ENCODE results near the gene LSS.
"Not testable (repeated sequence)": the region's sequence is repeated elsewhere in the genome, so short reads cannot be mapped to it uniquely, and the experiment has no call there.

LSS gene

DNA sequence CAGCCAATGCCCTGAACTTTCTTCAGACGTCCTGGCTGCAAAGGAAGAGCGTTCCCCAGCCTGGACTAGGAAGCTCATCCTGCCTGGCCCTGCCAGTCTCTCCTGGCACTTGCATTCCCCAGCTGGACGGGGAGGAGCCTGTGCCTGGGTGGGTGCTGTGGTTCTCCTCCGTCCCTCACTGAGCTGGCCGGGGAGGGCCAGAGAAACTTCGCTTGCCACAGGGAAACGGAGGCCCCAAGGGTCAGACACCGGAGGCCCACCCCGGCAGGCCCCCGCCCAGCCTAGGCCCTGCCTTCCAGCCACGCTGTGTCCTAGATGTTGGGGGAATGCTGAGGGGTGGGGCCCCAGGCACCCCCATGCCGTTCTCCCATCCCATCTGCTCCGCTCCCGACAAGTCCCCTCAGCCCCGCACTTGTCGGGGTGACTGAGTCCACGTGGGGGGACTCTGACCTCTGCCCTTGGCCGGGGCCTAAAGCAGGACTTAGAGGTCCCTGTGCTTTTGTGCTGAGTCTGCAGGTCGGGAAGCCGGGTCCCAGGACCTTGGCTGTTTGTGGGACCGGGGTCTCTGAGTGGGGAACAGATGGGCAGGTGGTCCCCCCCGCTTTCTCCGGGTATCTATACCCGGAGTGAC, 78.0 kb downstream of the LSS start:
- H3K4me1 Mint-ChIP-seq = no peaks in the 10 kb centered on the region
- CTCF ChIA-PET = no interaction called here
- no peak overlapping the region for H3K27ac Mint-ChIP-seq
- H3K27me3 Mint-ChIP-seq = no peaks in the 10 kb centered on the region
- no peaks in the 10 kb centered on the region for H3K9me3 Mint-ChIP-seq
- H3K36me3 Mint-ChIP-seq = no peaks in the 10 kb centered on the region
- peak; percentile 10 for DNase-seq
- no peak overlapping the region for H3K4me3 Mint-ChIP-seq

DNA sequence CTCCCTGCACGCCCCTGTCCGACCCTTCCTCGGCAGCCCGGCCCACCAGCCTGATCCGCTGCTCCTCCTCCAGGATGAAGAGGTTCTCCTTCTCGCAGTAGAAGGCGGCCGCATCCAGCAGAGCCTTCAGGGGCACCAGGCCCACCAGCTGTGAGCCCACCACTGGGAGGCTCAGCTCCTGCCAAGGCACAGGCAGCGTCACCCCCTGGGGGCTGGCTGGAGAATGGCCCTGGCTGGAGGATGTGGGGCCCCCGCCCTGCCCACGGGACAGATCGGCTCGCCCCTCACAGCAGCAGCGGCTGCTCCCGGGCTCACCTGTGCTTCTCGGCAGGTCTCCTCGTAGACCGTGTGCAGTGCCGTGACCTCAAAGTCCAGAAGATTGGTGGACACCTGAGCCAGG, 78.5 kb downstream of the LSS start:
- no peak overlapping the region for H3K27ac Mint-ChIP-seq
- H3K9me3 Mint-ChIP-seq = no peaks in the 10 kb centered on the region
- H3K4me1 Mint-ChIP-seq = no peaks in the 10 kb centered on the region
- CTCF ChIA-PET = no interaction called here
- no peaks in the 10 kb centered on the region for H3K27me3 Mint-ChIP-seq
- H3K36me3 Mint-ChIP-seq = no peaks in the 10 kb centered on the region
- H3K4me3 Mint-ChIP-seq = no peak overlapping the region
- no peak for DNase-seq

DNA sequence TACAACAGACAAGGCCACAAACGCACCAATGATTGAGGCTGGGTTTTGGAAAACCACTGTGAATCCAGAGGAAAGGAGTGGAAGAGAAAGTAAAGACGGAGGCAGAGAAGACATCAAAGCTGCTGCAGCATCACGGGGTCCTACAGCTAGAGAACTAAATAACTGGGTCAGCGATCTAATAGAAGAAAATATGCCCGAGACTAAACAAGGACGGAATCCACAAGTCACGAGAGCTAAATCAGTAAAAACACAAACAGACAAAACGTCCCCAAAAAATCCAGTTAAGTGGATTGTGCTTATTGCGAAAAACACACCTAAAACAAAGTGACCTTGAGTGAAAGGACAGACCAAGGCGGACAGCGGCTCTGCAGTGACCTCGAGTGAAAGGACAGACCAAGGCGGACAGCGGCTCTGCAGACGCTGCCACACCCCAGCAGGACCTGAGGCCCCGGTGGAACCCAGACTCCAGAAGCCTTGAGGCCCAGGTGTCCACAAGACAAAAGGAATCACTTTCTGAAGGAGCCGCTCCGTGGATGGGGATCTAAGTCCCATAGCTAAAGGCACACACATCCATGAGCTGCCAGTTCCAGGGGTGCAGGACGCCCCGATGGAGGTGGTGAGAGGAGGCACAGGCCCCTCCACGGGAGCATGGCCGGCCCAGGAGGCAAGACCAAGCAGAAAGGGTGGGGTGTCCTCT, 79.2 kb downstream of the LSS start:
- no peaks in the 10 kb centered on the region for H3K9me3 Mint-ChIP-seq
- no peak overlapping the region for H3K4me3 Mint-ChIP-seq
- H3K27me3 Mint-ChIP-seq = no peaks in the 10 kb centered on the region
- H3K27ac Mint-ChIP-seq = no peak overlapping the region
- no peak for DNase-seq
- CTCF ChIA-PET = no interaction called here
- H3K4me1 Mint-ChIP-seq = peaks cover 4% of the 10 kb centered on the region
- no peaks in the 10 kb centered on the region for H3K36me3 Mint-ChIP-seq

DNA sequence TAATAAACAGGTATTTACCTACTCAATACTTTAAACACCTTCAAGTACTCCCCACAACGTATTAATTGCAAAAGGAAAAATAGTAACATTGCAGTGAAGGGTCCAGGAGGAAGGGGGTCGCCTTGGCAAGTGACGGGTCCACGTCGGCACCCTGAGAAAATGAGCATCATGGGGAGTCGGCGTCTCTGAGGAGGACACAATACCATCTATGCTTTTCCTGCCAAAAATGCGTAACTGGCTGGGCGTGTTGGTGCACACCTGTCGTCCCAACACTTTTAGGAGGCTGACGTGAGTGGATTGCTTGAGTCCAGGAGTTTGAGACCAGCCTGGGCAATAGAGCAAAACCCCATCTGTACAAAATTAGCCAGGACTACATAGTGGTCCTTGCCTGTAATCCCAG, 80.5 kb downstream of the LSS start:
- H3K27me3 Mint-ChIP-seq = no peaks in the 10 kb centered on the region
- no peaks in the 10 kb centered on the region for H3K9me3 Mint-ChIP-seq
- no peak overlapping the region for H3K27ac Mint-ChIP-seq
- H3K4me1 Mint-ChIP-seq = peaks cover 11% of the 10 kb centered on the region
- CTCF ChIA-PET = interaction anchor here (0.6 kb wide), 2 partner anchors 54 to 186 kb away, joined by 3 read pairs; no protein-coding TSS in a partner anchor
- no peak overlapping the region for H3K4me3 Mint-ChIP-seq
- no peaks in the 10 kb centered on the region for H3K36me3 Mint-ChIP-seq
- DNase-seq = no peak

DNA sequence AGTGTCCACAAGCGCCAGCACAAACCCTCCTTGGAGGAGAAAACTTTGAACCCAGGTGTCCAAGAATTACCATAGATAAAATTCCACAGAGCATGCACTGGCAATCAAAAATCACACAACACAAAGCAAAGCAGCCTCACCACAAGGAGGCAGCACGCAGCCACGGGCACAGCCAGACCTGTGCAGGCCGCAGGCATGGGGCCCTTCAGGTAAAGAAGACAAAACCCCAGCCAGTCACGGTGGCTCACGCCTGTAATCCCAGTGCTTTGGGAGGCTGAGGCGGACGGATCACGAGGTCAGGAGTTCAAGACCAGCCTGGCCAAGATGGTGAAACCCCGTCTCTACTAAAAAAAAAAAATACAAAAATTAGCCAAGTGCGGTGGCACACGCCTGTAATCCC, 81.1 kb downstream of the LSS start:
- not testable (repeated sequence) for H3K9me3 Mint-ChIP-seq, H3K27me3 Mint-ChIP-seq, H3K4me3 Mint-ChIP-seq, H3K36me3 Mint-ChIP-seq, H3K27ac Mint-ChIP-seq
- peaks cover 11% of the 10 kb centered on the region for H3K4me1 Mint-ChIP-seq
- DNase-seq = peak; percentile 73
- CTCF ChIA-PET = interaction anchor here (0.6 kb wide), 2 partner anchors 74 to 153 kb away, joined by 3 read pairs; no protein-coding TSS in a partner anchor

DNA sequence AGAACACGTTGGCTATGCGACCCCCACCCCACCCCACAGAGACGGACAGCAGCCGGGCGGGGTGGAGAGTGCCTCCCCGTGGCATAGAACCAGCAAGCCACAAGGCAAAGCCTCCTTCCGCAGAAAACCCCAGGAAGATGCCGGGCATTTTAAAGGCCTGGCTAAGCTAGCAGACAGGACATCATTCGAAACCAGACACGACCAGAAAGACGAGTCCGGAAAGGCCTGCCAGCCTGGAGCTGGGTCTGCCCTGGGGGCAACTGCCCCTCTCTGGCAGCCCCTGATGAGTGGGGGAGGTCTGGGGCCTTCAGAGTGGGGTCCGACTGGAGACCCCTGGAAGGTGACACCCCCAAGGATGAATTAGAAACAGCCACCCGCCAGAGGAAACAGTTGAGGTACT, 81.7 kb downstream of the LSS start:
- Mint-ChIP-seq H3K4me3 (no peak overlapping the region), H3K4me1 (peaks cover 11% of the 10 kb centered on the region), H3K27ac (no peak overlapping the region), H3K36me3 (no peaks in the 10 kb centered on the region), H3K9me3 (no peaks in the 10 kb centered on the region), H3K27me3 (no peaks in the 10 kb centered on the region)
- CTCF ChIA-PET = interaction anchor here (0.6 to 0.9 kb wide), 2 partner anchors 9 to 154 kb away, joined by 3 read pairs; no protein-coding TSS in a partner anchor
- no peak for DNase-seq

DNA sequence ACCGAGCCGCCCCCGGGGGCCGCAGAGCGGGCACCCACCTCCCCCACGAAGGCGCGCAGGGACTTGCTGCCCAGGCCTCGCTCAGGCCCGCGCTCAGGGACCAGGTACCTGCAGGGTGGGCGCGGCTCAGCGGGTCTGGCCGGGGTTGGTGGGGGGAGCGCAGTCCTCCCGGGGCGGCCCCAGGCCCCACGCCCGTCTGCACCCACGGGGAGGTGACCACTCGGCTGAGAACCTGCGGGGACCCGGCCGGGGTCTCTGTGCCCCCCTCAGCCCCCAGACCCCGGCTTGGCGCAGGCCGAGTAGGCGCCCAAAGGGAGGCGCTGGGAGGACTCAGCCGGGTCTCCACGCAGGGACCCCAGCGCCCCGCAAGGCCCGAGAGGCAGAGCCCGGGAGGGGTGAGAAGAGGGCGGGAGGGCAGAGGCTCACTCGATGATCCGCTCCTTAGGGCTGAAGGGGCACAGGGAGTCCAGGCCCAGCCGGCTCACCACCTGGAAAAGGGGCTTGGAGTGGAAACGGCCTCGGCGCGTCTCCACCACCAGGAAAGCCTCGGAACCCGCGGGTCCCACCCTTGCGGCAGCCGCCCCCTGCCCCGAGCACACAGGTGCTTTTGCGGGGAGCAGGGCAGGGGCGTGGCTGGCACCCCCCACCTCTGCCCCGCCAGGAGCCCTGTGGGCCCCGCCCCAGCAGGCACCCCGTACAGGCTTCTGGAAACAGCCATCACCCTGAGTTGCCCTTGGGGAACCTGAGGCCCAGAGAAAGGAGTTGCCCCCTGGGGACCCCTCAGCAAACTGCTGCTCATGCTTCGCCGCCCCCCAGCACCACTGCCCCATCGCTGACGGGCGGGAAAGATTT, 82.5 kb downstream of the LSS start:
- Mint-ChIP-seq H3K4me3 (no peak overlapping the region), H3K4me1 (peaks cover 11% of the 10 kb centered on the region), H3K9me3 (no peaks in the 10 kb centered on the region), H3K27me3 (no peaks in the 10 kb centered on the region), H3K27ac (no peak overlapping the region), H3K36me3 (no peaks in the 10 kb centered on the region)
- CTCF ChIA-PET = interaction anchor here (0.9 kb wide), 1 partner anchor 9 kb away, joined by 3 read pairs; no protein-coding TSS in a partner anchor
- no peak for DNase-seq

DNA sequence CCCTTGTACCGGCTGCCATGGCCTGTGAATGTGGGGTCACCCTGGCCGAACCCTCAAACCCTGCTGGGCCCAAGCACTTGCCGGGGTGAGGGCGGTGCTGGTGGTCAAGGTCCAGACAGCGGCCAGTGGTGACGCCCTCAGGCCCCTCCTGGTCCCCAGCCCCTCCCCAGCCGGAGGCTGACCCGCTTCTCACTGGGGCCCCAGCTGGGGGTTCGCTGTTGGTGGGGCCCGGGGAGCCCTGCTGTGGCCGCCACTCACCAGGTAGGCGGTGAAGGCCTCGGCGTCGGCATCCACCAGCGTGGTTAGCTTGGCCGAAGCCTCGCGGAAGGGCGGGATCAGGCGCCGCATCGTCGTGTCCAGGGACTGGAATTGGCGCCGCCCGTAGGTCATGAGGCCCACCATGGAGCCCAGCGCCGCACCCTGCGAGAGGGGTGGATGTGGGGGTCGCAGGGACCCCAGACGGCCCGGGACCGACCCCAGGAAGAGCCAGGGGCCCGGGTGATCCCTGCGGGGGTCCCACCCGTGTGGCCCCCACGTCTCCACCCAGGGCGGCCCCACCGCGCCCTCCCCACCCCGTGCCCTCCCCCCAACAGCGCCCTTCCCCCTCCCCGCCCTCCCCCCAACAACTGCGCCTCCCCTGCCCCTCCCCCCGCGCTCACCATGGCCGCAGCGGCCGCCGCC, 83.3 kb downstream of the LSS start:
- H3K4me1 Mint-ChIP-seq = peaks cover 11% of the 10 kb centered on the region
- no peaks in the 10 kb centered on the region for H3K36me3 Mint-ChIP-seq
- no peak overlapping the region for H3K4me3 Mint-ChIP-seq
- CTCF ChIA-PET = no interaction called here
- DNase-seq = no peak
- H3K9me3 Mint-ChIP-seq = no peaks in the 10 kb centered on the region
- no peak overlapping the region for H3K27ac Mint-ChIP-seq
- peaks cover 5% of the 10 kb centered on the region for H3K27me3 Mint-ChIP-seq

DNA sequence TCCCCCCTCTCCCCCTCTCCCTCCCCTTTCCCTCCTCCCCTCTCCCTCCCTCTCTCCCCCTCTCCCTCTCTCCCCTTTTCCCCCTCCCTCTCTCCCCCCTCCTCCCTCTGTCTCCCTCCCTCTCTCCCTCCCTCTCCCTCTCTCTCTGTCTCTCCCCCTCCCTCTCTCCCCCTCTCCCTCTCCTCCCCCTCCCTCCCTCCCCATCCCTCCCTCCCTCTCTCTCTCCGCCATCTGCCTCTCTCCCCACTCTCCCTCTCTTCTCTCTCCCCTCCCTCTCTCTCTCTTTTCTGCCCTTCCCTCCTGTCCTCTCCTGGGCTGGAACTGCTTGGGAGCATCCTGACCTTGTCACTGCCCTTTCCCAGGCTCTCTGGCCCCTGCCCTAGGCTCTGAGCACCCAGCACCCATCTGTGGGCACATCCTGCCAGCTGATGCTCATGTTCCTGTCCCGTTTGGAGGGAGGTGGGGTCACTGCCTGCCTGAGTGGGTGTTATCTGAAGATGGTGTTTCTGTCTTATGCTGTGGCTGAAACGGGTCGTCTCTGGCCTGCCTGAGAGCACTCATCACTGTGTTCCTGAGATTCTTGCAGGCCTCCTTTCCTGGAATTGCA, 84.0 kb downstream of the LSS start:
- H3K4me3 Mint-ChIP-seq = no peak overlapping the region
- H3K27me3 Mint-ChIP-seq = peaks cover 10% of the 10 kb centered on the region
- DNase-seq = no peak
- no peaks in the 10 kb centered on the region for H3K36me3 Mint-ChIP-seq
- no peaks in the 10 kb centered on the region for H3K9me3 Mint-ChIP-seq
- peak overlapping the region; percentile 58 for H3K27ac Mint-ChIP-seq
- peaks cover 11% of the 10 kb centered on the region for H3K4me1 Mint-ChIP-seq
- CTCF ChIA-PET = interaction anchor here (1.4 to 2.8 kb wide), 4 partner anchors 9 to 325 kb away, joined by 3 to 12 read pairs (median 6); no protein-coding TSS in a partner anchor

DNA sequence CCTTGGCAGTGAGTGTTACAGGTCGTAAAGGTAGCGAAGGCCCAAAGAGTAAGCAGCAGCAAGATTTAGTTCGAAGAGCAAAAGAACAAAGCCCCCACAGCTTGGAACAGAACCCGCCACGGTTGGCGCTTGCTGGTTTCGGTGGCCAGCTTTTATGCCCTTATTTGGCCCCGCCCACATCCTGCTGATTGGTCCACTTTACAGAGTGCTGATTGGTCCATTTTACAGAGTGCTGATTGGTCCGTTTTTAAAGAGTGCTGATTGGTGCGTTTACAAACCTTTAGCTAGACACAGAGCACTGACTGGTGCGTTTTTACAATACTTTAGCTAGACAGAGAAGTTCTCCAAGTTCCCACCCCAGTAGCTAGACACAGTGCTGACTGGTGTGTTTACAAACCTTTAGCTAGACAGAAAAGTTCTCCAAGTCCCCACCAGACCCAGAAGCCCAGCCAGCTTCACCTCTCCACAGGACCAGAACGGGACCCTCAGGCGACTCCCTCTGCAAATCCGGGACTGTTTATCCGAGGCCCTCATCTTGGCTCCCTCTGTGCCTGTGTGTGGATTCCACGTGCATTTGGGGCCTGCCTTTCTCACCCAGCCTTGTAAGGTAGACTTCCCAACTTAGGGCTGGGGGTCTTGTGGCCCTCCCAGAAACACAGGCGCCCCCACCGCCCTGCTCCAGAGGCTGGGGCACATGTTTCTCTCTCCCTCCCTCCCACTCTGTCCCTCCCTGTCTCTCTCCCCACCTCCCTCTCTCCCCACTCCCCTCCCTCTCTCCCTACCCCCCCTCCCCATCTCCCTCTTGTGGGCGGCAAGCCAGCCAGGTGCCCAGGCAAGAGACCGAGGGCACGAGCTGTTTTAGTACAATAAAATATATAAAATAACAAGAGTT, 85.7 kb downstream of the LSS start:
- DNase-seq = peak; percentile 41
- peak overlapping the region; percentile 42 for H3K27ac Mint-ChIP-seq

DNA sequence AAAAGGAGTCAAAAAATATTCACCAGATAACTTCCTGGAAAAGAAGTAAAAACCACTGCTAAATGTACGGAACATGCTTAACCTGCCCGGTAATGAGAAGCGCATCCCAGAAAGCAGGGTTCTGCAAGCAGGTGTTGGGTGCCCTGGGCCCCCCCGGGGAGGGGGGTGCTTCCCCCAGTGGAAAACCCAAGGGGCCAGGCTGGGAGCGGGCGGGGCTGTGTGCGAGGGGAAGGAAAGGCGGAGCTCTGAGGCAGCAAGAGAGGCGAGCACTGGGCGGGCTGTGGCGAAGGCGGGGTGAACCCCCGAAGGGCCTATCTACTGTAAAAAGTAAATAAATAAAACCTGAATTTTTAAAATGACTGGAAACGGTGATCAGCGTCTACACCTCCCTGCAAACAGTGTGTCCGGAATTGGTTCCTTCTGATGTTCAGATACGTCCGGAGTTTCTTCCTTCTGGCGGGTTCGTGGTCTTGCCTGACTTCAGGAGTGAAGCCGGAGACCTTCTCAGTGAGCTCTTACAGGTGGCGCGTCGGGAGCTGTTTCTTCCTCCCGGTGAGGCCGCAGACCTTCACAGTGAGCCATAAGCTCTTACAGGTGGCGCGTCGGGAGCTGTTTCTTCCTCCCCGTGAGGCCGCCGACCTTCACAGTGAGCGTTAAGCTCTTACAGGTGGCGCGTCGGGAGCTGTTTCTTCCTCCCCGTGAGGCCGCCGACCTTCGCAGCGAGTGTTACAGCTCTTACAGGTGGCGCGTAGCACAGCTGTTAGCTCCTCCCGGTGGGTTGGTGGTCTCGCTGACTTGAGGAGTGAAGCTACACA, 86.6 kb downstream of the LSS start:
- H3K4me3 Mint-ChIP-seq = no peak overlapping the region
- no peak overlapping the region for H3K27ac Mint-ChIP-seq
- H3K36me3 Mint-ChIP-seq = no peaks in the 10 kb centered on the region
- H3K9me3 Mint-ChIP-seq = no peaks in the 10 kb centered on the region
- peaks cover 11% of the 10 kb centered on the region for H3K4me1 Mint-ChIP-seq
- no peak for DNase-seq
- H3K27me3 Mint-ChIP-seq = peaks cover 13% of the 10 kb centered on the region
- CTCF ChIA-PET = interaction anchor here (1.4 to 2.8 kb wide), 3 partner anchors 11 to 85 kb away, joined by 3 to 12 read pairs (median 3); no protein-coding TSS in a partner anchor

More for the DNA sequence above, 85.7 kb downstream of the LSS start:
- no peaks in the 10 kb centered on the region for H3K9me3 Mint-ChIP-seq
- peaks cover 12% of the 10 kb centered on the region for H3K27me3 Mint-ChIP-seq
- H3K4me1 Mint-ChIP-seq = peaks cover 11% of the 10 kb centered on the region
- CTCF ChIA-PET = interaction anchor here (0.8 to 2.8 kb wide), 18 partner anchors 11 to 495 kb away, joined by 3 to 12 read pairs (median 4); partner anchors contain the start of gene C21orf58
- H3K36me3 Mint-ChIP-seq = no peaks in the 10 kb centered on the region
- H3K4me3 Mint-ChIP-seq = no peak overlapping the region

DNA sequence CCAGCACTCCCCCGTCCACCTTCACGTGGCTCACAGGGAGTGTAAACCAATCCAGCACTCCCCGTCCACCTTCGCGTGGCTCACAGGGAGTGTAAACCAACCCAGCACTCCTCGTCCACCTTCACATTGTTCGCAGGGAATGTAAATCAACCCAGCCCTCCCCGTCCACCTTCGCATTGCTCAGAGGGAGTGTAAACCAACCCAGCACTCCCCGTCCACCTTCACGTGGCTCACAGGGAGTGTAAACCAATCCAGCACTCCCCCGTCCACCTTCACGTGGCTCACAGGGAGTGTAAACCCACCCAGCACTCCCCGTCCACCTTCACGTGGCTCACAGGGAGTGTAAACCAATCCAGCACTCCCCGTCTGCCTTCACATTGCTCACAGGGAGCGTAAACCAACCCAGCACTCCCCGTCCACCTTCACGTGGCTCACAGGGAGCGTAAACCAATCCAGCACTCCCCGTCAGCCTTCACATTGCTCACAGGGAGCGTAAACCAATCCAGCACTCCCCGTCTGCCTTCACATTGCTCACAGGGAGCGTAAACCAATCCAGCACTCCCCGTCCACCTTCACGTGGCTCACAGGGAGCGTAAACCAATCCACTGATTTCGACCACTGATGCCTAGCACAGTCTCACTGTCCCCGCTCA, 88.1 kb downstream of the LSS start:
- not testable (repeated sequence) for DNase-seq, H3K27ac Mint-ChIP-seq, H3K9me3 Mint-ChIP-seq, H3K36me3 Mint-ChIP-seq, H3K4me3 Mint-ChIP-seq
- peaks cover 11% of the 10 kb centered on the region for H3K4me1 Mint-ChIP-seq
- peaks cover 13% of the 10 kb centered on the region for H3K27me3 Mint-ChIP-seq
- CTCF ChIA-PET = interaction anchor here (0.7 kb wide), 1 partner anchor 144 kb away, joined by 3 read pairs; no protein-coding TSS in a partner anchor
